GM19193 (cell line): Measurements from ENCODE around the gene TRAPPC5.

Experiments
- POLR2A ChIP-seq: IDR thresholded peaks from 4 replicates; pipeline ENCODE4 v1.6.1; 2011; ENCODE audit not compliant: insufficient read depth, insufficient read length; ENCODE audit errors: extremely low read depth

The TRAPPC5 gene

GRCh38 chr19:7681340-7682174, 924 bp downstream of the TRAPPC5 start:
- TF ChIP-seq POLR2A, result peak; percentile 14

DNA sequence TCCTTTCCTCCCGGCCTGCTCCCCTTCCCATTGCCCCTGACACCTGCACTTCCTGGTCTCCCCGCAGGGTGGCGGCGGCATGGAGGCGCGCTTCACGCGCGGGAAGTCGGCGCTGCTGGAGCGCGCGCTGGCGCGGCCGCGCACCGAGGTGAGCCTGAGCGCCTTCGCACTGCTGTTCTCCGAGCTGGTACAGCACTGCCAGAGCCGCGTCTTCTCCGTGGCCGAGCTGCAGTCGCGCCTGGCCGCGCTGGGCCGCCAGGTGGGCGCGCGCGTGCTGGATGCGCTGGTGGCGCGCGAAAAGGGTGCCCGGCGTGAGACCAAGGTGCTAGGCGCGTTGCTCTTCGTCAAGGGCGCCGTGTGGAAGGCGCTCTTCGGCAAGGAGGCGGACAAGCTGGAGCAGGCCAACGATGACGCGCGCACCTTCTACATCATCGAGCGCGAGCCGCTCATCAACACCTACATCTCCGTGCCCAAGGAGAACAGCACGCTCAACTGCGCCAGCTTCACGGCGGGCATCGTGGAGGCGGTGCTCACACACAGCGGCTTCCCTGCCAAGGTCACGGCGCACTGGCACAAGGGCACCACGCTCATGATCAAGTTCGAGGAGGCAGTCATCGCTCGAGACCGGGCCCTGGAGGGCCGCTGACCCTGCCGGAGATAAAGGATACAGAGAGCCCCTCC, 1.7 kb downstream of the TRAPPC5 start:
- no peak for TF ChIP-seq POLR2A

- TF ChIP-seq POLR2A, result peak; percentile 32
These were observed 5.2 kb downstream of the TRAPPC5 start for GRCh38 chr19:7685546-7686445.

DNA sequence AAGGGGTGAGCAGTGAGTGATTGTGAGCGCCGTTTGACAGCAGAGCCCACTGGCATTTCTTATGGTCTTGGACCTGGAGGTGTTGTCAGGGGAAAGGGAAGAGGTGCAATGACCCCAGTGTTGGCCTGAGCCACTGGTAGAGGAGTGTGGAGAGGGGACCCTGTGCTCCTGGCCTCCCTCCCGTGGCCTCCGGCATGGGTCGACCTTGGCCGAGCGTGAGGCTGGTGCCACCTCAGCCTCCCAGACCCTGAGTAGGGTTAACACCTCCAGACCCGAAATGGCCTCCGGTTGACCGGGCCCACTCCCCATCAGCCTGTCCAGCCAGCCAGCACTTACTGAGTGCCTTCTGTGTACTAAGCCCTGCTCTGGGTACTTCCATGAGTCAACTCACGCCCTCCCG, 6.5 kb downstream of the TRAPPC5 start:
- TF ChIP-seq POLR2A, result no peak

DNA sequence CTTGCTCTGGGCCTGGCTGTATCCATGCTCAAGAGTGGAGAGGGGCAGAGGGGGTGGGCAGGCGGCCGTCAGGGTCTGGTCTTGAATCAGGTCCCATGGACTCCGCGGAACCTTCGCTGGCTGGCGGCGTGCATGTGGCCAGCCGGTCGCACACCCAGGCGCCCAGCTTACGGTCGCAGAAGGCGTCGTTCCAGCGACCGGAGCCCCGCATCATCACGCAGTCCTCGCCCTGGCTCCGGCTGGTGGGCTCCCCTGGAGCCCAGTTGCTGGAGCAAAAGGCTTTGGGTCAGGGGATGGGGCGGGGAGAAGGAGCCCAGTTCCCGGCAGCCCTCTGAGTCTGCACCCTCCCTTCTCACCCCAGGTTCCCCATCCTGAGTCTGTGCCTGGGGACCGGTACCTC, 8.5 kb downstream of the TRAPPC5 start:
- no peak for TF ChIP-seq POLR2A

DNA sequence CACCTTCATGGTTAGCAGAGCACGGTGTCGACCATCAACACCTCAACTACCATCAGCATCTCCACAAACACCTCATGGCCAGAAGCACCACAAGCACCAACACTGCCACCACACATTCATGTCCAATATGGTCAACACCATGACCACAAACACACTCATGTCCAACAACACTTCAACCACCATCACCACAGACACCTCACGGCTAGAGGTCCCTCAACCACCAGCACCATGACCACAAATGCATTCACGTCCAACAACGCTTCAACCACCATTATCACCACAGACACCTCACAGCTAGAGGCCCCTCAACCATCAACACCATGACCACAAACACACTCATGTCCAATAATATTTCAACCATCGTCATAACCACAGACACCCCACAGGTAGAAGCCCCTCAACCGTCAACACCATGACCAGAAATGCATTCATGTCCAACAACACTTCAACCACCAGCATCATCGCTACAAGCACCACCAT, 10.2 kb downstream of the TRAPPC5 start:
- no peak for TF ChIP-seq POLR2A

DNA sequence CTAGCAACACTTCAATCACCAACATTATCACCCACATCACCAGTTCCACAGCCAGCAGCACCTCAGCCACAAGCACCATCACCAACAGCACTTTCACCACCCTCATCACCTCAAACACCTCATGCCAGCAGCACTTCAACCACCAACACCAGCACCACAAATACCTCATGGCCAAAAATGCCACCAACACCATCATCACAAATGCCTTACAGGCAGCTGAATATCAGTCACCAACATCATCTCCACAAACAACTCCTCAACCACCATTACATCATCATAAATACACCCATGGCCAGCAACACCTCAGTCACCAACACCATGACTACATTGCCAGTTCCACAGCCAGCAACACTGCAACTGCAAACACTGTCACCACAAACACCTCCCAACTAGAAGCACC, 10.9 kb downstream of the TRAPPC5 start:
- no peak for TF ChIP-seq POLR2A

DNA sequence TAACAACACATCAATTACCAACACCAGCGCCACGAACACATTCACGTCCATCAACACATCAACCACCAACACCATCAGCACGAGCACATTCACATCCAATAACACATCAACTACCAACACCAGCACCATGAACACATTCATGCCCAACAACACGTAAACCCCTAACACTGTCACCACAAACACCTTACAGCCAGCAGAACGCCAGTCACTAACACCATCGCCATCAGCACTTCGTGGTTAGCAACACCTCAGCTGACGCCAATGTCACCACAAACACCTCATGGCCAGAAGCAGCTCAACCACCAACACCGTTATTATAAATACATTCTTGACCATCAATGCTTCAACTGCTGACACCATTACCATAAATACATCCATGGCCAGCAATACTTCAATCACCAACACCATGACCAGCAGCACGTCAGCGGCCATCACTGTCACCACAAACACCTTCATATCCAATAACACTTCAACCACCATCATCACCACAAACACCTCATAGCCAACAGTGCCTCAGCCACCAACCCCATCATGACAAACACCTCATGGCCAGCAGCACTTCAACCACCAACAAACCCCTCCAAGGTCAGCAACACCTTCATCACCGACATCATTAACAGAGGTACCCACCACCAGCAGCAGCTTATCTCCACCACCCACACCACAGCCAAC, 11.9 kb downstream of the TRAPPC5 start:
- no peak for TF ChIP-seq POLR2A

DNA sequence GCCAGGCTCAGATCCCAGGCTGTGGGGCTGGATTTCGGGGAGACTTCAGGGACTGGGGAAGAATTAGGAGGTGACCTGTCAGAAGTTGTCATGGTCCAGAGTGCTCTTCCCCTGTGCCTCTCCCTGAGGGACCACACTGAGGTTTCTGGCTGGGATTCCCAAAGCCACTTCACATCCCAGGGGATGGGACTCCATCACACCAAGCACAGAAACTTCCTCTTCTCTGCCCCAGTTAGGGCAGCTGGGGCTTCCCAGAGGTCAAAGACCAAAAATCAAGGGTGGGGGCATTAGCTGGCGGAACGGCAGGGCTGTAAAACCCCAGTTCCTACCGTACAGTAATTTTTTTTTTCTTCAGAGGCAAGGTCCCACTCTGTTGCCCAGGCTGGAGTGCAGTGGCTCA, 13.9 kb downstream of the TRAPPC5 start:
- TF ChIP-seq POLR2A, result no peak

GRCh38 chr19:7697721-7698287, 17.2 kb downstream of the TRAPPC5 start:
- no peak for TF ChIP-seq POLR2A

GRCh38 chr19:7698583-7698982, 17.9 kb downstream of the TRAPPC5 start:
- TF ChIP-seq POLR2A, result no peak

DNA sequence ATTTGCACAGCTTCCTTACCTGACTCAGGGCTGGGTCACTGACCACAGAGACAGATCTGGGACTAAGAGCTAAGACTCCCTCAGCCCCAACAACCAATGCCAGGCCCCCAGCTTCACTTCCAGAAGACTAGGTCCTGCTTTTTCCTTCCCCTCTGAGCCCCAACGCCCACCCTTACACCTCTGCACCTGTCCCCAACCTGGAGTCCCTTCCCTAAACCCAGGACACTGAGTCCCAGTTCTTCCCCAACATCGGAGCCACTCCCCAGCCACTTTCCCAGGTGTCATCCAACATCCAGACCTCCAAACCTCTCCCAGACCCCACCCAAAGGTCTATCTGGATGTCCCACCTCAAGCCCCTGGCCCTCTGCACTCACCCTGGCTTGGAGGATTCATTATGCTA, 18.4 kb downstream of the TRAPPC5 start:
- TF ChIP-seq POLR2A, result peak; percentile 28

- TF ChIP-seq POLR2A, result peak; percentile 16
These were observed 19.1 kb downstream of the TRAPPC5 start for GRCh38 chr19:7699417-7700401.
